ENCODE data around the gene LHX5.
"Not testable (repeated sequence)": the region's sequence is repeated elsewhere in the genome, so short reads cannot be mapped to it uniquely, and the experiment has no call there.

Gene LHX5

DNA sequence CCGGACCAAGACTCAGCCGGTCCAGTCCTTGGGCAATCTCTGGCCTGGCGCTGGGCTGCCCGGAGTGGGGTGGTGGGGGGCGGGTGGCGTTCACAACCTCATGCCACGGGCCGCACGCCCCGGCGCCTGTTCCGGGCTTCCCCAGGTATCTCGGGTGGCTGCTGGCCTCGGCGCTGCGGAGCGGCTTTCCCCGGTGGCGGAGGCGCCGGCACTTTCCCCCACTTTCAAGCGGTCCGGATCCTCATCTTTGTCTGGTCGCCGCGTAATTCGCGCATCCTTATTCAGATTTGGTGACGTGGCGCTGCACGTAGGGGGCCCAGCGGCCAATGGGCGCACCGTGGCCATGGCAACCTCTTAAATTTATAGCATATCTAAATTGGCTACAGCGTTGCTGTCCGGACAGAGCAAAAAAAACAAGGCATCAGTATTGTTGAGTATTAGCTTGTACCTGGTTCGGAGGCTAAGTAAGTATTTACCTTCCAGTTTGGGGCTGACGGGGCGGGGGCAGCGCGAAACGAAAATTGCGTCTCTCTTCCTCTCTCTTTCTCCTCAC, at the start of gene LHX5:
Gene LHX5, minus strand, starts transcription at position 253 of the 553 bp plus-strand sequence. CDS start 373 bp downstream, outside the sequence.
- no peak for DNase-seq

DNA sequence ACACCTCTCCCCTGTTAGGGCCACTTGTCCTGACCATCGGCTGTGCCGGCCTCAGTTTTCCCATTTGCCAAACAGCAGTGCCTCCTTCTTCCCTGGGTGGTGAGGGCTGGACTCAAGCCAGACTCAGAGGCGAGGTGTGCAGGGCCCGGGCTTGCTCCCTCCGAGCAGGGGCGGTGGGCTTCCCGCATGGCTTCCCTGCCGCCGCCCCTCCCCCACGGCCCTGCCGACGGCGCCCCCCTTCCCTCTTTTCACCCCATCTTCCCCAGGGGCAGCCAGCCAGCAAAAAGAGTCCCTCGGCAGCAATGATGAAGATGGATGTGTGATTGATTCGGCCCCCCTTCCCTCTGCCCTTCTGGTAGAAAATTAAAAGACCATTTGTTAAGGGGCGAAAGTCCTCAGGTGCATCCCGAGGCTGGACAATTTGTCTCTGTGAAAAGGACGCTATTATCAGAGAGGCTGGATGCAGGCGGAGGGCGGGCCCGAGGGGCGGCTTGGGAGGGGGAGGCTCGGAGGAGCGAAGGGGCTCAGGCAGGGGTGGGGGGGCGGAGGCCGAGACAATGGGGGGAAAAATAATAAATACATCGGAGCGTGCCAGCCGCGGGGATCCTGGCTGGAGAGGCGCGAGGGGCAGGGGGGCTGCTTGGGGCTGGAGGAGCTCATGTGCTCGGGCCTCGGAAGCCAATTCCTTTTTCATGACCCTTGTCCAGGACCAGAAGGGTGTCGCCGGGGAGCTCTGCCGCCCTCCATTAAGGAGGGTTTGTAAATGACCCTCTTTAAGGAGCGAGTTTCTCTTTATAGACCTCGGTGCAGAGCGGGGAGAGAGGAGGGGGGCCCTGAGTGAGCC, 48.0 kb upstream of the LHX5 start:
- no peak for DNase-seq

DNA sequence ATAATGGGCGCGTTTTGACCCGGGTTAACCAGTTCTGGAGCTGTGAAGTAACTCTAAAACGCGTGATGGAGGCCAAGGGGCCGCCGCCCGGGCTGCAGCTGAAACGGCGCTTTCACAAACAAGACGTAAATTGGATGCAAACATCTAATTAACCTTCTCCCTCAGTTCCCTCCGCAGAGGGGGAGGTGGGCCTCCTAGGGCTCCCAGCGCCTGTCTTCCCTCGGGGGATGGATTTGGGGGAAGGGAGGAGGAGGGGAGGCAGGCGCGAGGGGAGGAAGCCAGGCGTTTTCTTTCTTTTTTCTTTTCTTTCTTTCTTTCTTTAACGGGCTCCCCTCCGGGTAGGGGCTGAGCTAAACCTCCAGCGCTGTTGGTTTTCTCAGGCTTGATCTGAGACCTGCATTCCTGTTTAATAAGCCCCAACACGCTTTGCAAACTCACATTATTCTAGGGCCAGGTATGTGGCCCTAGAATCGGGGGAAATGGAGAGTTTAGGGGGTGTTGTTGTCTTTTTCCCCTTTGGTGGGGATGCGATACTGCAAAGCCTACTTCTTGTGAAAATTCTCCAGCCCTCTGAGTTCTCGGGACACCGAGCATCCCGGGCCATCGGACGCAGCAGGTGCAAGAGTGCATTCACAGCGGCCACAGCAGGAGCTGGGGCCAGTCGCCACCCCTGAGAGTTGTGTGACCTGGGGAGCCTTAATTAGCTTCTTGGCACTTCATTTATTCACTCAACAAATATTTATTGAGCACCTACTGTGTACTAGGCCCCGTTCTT, 43.6 kb upstream of the LHX5 start:
- DNase-seq, result no peak

DNA sequence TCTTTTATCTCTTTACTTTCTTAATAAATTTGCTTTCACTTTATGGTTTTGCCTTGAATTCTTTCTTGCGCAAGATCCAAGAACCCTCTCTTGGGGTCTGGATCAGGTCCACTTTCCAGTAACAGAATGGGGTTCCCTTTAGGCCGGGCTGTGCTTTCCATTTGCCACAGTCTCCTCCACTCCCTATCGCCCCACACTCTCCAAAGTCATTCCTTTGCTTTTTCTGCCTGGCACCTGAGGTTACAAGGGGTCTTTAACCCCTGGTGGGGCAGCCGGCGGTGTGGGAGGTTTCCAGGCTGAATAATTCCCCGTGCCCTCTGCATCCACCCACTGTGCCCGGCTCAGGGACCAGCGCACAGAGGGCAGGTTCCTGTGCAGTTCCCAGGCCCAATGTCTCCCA, 42.9 kb upstream of the LHX5 start:
- DNase-seq, result no peak

DNA sequence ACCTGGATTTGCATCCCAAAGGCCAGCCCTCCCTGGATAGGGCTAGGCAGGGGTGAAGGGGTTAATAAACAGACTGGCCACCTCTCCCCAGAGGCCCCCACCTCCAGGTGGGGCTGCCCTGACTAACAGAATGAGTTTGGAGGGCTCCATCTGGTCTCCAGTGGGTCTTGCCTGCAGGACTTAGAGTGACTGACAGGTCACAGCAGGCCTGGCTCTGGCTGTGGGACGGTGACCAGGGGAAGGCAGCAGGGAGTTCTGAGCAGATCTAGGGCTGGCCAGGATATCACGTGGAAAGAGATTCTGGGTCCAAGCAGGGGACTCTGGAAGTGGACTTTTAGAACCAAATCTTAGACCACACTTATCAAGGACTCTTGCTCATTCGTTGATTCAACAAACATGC, 40.9 kb upstream of the LHX5 start:
- DNase-seq, result no peak

DNA sequence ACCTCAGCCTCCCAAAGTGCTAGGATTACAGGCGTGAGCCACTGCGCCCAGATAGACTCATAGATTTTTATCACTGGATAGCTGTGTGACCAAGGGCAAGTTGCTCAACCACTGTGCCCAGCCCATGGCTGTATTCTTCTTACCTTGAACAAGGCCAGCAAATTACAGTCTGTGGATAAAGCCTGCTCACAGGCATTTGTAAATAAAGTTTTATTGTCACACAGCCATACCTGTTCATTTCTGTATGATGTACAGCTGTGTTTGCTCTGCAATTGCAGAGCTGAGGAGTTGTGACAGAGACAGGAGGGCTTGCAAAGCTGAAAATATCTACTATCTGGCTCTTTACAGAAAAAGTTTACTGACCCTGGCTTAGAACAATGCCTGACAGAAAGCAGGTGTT, 35.2 kb upstream of the LHX5 start:
- DNase-seq, result no peak

DNA sequence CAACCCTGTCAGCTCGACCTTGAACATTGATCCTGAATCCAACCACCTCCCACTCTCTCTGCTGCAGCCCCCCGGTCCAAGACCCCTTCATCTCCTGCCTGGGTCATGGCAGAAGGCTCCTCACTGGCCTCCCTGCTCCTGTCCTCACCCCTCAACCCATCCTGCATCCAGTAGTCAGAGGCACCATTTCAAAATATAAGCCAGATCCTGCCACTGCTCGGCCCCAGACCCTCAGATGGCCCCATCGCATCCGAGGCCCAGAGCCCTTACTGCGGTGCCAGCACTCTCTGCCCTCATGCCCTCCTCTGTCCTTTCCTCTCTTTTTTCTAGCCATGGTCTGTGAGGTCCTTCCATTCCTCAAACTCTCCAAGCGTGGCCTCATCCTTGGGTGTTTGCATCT, 34.3 kb upstream of the LHX5 start:
- DNase-seq, result no peak

DNA sequence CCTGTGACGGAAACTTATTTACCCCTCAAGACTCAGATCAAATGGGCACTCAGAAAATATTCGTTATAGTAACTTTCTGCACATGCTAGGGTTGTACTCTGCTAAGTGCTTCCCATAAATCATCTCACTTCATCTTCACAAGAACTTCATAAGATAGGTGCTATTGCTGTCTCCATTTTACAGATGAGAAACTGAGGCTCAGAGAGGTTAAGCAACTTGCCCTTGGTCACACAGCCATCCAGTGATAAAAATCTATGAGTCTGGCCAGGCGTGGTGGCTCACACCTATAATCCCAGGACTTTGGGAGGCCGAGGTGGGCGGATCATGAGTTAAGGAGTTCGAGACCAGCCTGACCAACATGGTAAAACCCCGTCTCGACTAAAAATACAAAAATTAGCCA, 33.2 kb upstream of the LHX5 start:
- no peak for DNase-seq

DNA sequence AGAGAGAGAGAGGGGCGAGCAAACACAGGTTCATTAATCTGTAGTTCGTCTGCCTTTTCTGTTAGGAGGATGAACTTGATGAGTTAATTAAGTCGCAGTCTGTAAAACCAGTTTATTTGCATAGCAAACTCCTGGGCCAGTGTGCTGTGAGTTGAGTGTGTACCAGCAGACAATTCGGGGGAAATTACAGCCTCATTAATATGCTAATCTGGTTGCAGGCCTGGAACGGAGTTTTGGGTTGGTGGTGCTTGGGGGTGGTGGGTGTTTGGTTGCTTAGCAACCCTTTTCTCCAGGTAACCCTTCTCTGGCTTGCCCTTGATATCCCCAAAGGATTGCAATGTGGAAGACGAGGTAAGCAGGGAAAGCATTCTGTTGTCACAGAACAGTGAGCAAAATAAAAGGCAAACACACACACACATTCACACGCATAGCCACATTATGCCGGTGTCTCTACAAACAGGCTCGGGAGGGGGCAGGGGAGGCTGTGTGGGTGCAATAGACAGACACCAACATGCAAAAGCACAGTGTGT, 29.2 kb upstream of the LHX5 start:
- no peak for DNase-seq

DNA sequence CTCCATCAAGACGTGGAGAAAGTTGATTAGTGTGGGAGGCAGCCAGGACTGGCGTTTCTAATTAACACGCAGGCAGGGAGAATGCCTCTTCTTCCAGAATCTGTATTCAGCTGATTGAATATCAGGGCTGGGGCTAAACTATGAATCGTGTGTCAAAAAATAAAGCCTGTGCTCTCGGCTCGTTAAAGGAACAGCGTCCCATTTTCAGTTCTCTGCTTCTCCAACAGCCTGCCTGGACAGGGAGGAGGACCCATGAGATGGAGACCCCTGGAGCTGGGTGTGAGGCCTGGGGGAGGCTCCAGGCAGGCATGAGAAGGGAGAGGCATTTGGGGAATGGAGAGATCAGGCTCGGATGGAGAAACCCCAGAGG, 28.6 kb upstream of the LHX5 start:
- no peak for DNase-seq

DNA sequence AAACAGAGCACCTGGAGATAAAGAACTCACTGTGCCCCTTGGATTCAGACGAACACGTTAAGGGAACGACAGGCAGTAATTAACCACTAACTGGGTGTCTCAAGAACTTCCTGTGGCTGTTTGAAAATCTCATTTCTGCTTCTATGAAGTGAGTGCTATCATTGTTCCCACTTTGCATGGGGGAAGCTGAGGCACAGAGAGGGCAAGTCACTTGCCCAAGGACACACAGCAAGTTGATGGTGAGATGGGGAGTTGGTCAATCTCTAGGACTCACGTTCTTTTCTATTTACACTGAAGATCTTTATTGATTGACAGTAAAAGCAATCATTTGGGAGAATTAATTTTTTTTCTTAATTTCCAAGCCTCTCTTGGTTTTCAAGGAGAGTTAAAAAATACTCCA, 26.8 kb upstream of the LHX5 start:
- DNase-seq, result no peak

DNA sequence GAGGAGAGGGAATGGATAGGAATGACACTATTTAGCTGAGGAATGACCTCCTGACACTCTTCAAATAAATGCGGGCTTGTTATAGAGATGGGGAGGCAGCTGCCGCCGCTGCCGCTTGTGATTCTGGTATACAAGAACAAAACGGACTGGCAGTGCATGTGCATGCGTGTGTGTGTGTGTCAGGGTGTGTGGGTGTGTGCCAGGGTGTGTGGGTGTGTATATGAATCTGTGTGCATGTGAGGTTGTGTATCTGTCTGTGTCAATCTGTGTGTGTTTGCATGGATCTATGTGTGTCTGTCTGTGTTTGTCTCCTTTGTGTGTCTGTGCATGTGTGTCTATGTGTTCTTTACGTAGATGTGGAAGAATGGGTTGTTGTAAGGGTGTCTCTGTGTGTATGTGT, 26.0 kb upstream of the LHX5 start:
- no peak for DNase-seq

DNA sequence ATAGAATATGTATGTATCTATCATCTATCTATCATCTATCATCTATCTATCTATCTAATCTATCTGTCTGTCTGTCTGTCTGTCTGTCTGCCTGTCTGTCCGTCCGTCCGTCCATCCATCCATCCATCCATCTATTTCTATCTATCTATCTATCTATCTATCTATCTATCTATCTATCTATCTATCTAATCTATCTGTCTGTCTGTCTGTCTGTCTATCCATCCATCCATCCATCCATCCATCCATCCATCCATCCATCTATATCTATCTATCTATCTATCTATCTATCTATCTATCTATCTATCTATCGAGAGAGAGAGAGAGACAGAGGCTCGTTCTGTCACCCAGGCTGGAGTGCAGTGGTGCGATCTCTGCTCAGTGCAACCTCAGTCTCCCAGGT, 24.3 kb upstream of the LHX5 start:
- not testable (repeated sequence) for DNase-seq

DNA sequence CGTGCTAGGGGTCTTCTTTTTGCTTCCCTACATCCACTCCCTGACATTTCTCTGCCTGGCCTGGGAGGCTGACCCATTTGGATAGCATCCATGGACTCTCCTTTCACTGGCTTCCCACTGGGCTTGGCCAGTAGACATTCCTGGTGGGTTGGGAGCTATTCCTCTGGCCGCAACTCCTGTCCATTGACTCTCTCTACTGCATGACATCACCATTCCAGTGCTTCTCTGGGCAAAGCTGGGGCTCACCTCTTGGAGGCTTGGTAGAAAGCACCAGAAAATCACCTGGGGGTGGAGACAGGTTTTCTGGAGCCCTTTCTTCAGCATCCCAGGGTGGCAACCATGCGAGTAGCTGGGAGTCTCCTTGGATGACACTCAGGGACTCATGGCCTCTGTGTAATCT, 16.7 kb upstream of the LHX5 start:
- no peak for DNase-seq

DNA sequence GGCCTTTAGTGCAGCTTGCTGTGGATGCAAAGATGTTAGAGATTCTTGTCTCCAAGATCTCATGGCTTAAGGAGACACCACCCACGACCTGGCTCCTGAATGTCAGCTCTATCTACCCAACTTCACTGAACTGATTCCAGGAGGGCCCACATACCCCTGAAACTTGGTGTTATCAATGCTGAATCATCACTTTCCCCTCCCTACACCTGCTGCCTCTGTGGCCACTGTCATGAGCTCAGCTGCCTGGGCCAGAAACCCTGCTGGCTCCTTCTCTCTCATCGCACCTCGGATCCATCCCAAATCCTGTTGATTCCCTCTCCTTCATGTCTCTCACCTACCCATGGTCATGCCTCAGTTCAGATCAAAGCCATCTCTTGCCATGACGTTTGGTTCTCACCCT, 15.1 kb upstream of the LHX5 start:
- no peak for DNase-seq

DNA sequence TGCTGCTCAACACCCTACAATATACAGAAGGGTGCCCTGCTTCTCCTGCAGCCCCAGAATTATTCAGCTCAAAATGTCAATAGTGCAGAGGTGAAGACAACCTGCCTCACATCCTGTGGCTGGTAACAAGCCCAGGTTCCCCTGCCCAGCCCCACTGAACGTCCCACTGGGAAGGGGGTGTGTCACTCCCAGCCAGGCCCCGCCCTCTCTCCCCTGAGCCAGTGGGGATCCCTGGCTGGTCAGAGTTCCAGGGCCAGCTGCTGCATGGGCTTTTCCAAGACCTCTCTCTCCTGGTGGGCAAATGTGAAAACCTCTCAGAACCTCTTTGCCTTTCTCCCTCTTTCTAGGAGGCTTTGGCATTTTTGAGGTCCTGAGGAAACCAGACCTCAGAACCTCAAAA, 13.7 kb upstream of the LHX5 start:
- no peak for DNase-seq

DNA sequence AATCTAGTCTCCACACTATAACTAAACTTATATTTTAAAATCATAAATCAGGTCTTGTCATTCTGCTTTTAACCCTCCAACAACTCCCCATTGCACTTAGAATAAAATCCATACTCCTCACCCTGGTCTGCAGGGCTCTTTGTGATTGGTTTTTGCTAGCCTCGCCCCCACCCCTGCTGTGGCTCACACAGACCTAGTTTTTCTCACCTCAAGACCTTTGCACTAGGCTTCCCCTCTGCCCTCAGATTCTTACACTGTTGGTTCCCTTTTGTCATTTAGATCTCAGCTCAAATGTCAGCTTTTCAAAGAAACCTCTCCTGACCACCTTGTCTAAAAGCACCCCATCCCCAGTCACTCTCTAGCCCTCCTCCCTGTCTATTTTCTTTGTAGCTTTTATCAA, 10.7 kb upstream of the LHX5 start:
- no peak for DNase-seq

DNA sequence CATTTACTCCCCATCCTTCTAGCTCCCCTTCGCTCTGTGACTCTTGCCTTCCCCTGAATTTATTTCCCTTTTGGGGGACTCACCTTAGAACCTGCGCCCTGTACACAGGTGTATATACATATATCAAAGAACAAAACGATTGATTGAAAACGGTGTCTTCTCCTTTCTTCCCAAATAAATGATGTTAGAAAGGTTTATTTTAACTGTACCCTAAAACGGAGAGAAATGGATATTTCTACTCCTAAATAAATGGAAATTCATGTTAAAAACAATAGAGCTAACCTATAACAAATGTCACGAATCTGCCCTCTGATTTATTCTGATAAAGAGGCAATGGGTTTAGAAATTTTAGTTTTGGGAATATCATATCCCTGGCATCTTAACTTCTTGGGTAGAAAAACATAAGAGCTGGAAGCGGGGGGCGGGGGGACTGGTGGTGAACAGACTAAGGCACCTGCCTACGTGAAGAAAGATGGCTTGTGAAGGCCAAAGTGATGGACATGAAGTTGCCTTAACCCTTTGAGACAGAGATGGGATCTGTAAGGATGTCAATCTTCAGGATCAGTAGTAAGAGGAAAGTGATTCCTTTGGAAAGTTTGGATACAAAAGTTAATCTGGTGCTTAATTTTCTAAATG, 8.8 kb upstream of the LHX5 start:
- no peak for DNase-seq

DNA sequence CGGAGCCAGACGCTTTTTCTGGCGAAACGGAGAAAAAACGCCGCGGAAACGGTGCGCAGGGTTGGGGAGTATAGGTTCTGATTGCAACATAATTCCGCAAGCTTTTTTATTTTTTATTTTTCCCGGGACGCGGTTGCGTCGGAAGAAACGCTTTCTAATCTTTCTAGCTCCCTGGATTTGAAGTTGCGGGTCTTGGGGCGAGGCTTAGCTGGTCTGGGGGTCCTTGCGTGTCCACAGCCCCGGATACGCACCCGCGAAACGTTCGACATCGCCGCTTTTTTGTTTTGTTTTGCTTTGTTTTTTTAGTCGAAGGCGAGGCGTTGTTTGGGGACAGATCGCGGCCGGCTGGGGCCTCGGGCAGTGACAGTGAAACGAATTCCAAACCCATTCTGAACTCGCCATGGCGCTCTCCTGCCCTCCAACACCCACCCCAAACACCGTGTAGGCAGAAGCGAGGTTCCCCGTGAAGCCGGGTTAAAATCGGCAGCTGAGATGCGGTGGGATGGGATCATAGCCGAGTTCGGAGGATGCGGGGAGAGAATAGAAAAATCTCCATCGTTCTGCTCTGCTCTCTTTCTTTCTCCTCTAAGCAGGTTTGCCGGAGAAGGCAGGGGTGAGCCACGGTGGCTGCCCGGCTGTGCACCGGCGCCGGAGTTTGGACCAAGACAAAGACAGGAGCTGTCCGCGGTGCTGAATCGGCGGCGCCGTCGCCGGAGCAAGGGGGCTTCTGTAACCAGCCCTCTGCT, 8.1 kb upstream of the LHX5 start:
- no peak for DNase-seq

DNA sequence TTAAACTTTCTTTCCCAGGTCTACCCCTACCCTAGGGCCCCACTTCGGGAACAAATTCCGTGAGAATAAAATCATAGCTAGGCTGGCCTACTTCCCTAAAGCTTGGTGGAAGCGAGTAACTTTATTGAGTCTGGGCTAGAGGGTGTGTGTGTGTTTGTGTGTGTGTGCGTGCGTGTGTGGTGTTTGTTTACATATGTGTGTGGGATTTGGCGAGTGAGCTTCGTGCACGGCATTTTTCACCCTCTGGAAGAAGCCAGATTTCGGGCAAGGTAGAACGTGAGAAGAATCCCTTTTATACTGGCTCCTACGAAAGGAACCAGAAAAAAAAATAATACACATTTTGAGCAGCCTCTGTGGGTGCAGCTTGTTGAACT, 7.5 kb upstream of the LHX5 start:
- DNase-seq, result no peak

DNA sequence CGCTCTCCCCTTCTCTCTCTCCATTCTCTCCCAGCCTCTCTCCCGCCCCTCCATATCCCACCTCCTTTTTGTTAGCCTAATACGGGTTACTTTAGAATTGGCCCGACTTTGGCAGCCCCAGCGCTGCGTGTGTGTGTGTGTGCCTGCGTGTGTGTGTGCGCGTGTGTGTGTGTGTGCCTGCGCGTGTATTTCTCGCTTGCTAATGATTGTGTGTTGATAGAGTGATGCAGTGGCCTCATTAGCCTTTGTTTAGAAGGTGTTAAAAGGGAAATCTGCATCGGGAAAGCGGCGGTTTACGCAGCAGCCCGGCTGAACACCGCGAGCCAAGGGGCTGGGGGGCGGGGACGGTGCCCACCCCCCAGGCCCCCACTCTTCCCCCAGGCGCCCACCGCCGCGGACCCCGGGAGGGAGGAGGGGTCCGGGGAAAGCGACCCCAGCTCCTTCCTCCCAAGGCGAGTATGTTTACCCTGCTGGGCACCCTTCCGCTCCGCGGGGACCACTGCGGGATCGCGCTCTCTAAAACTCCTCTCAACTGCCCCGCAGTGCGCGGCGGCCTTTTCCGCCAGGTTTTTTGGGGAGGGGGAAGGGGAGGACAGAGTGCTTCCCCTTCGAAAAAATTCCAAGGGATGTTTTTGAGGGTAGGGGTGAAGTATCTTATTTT, 6.8 kb upstream of the LHX5 start:
- DNase-seq, result no peak

DNA sequence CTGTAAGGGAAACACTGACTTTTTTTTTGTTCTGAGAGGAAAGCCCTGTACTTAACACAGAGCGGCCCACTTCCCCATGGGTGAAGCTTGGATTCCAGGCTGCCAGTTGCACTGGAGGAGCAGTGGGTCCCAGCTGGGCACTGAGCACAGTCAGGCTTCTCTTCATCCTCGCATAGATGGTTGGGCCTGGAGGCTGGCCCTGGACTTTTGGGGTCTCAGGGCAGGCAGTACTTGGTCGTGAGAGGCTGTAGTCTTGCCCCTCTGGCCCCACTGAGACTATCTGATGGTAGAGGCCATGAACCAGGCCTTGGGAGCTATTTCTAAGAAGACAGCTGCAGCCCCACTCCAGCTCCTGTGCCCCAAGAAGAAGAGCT, 6.2 kb upstream of the LHX5 start:
- DNase-seq, result no peak

Data from 8988T (cell line).